COLO668 (cell line): ENCODE data around the gene TARP.

ENCODE experiments used
- DNase-seq: peaks from one replicate; lab custom pipeline; 2025; ENCODE audit not compliant: unreplicated experiment; lab: John Stamatoyannopoulos, UW

Gene TARP

GRCh38 chr7:38220452-38220851 is 53.0 kb downstream of the TARP start:
- no peak for DNase-seq

GRCh38 chr7:38217672-38218071 is 55.8 kb downstream of the TARP start:
- no peak for DNase-seq

- peak; percentile 24 for DNase-seq
Measured at GRCh38 chr7:38215735-38216670, 57.4 kb downstream of the TARP start.

GRCh38 chr7:38215115-38215514 is 58.3 kb downstream of the TARP start:
- DNase-seq, result no peak

- no peak for DNase-seq
Measured at GRCh38 chr7:38211940-38212339, 61.5 kb downstream of the TARP start.

- DNase-seq, result no peak
Measured at GRCh38 chr7:38211486-38211885, 62.0 kb downstream of the TARP start.
